Stimulated activated CD4-positive, alpha-beta T cell treated with anti-CD3 and anti-CD28 coated beads, Interleukin-15, amount 100 ng/mL, for 48 hours (primary cell): ENCODE results near the gene NAA38.
"Not testable (repeated sequence)": the region's sequence is repeated elsewhere in the genome, so short reads cannot be mapped to it uniquely, and the experiment has no call there.

Source experiments
- DNase-seq, 2 donors: peaks; one replicate each; pipeline ENCODE4 v3.0.0-alpha.2; 2020; ENCODE audit warnings: low read depth in 2 of 2

Gene NAA38

DNA sequence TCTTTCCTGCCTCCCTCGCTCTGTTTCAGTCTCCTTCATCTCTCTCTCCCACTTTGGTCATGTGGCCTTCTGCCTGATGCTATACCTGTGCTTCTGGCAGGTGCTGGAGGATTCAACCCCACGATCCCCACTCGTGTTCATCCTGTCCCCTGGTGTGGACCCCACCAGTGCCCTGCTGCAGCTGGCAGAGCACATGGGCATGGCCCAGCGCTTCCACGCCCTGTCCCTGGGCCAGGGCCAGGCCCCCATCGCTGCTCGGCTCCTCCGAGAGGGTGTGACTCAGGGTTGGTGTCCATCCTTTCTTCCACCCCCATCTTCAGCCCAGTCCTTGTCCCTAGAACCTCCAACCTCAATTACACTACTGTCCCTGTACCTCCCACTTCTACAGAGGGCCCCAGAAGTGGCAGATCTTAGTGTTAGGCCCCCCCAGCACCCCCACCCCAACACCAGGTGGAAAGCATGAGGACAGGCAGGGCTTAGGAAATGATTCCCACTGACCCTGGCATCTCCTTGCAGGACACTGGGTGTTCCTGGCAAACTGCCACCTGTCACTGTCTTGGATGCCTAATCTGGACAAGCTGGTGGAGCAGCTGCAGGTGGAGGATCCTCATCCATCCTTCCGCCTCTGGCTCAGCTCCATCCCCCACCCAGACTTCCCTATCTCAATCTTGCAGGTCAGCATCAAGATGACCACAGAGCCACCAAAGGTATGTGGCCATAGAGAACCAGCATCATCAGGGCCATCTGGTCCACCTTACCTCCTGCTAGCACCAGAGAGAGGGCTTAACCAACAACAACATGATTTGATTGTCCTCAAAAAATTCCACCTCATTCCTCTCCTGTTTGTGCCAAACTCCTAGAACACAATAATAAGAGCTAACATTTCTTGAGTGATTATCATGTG lies 33.1 kb downstream of the NAA38 start:
- no peak for DNase-seq

GRCh38 chr17:7823581-7824001 lies 33.8 kb downstream of the NAA38 start:
- DNase-seq = no peak

DNA sequence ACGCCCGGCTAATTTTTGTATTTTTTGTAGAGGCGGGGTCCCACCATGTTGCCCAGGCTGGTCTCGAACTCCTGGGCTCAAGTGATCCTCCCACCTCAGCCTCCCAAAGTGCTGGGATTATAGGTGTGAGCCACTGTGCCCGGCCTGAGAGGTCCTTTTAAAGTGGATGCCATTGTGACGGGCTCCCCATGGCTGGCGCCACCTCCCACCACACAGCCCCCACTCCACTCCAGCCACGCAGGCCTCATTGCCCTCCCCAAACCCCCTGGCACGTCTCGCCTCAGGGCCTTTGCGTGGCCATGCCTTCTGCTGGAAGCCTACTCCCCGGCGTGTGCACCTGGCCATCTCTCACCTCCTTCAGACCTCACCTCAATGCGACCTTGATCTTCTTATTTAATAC lies 35.2 kb downstream of the NAA38 start:
- DNase-seq = no peak

DNA sequence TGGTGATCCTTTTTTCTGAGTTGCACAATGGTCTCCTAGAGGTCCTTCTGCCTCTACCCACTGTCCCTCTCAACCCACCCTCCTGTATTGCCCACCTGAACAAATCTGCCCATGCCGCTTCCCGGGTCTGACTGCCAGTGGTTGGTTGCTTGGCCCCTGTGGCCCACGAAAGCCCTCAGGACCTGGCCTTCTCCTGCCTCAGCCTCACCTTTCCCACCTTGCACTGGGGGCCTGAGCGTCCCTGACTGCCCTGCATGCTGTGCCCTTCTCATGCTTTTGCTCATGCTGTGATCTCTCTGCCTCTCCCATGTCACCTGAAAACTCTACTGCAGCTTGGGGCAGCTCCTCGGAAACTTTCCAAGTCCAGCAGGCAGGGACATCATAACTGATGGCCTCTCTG lies 37.1 kb downstream of the NAA38 start:
- DNase-seq = no peak

DNA sequence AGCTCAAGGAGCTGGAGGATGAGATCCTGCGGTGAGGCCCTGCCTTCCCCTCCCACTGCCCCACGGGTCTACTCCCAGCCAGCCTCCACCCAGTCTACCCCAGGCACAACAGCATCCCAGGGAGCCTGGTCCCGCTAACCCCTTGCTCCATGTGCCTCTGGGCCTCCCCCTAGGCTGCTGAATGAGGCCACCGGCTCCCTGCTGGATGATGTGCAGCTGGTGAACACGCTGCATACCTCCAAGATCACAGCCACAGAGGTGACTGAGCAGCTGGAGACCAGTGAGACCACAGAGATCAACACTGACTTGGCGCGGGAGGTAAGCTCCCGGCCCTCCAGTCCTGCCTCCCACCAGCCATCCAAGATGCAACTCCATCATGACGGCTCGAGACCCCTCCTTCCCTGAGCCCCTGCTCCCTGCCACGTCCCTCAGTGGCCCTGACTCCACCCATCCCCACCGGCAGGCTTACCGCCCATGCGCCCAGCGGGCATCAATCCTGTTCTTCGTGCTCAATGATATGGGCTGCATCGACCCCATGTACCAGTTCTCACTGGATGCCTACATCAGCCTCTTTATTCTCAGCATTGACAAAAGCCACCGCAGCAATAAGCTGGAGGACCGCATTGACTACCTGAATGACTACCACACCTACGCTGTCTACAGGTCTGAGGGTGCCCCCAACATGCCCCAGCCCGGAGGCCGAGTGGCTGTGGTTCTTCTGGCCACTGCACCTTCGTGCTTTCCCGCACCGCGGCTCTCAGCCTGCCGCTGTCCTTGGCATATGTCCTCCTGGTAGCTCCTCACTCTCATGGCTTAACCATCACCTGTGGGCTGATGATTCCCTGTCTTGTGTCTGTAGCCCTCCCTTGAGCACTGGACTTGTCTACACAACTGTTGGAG lies 38.4 kb downstream of the NAA38 start:
- DNase-seq = no peak

DNA sequence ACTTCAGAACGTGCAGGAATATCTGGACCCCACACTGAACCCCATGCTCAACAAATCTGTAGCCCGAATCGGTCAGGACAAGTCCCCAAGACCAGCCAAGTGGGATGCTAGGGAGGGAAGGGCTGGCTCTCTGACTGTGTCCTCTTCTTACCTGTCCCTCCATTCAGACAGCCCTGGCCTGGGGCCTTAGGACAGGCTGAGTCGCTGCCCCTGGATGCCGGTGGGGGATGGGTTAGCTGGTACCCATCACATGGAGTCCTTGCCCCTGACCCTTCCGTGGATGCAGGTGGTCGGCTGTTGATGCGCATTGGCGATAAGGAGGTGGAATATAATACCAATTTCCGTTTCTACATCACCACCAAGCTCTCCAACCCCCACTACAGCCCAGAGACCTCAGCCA lies 39.3 kb downstream of the NAA38 start:
- no peak for DNase-seq

GRCh38 chr17:7817643-7817964 lies 39.8 kb downstream of the NAA38 start:
- DNase-seq = no peak

DNA sequence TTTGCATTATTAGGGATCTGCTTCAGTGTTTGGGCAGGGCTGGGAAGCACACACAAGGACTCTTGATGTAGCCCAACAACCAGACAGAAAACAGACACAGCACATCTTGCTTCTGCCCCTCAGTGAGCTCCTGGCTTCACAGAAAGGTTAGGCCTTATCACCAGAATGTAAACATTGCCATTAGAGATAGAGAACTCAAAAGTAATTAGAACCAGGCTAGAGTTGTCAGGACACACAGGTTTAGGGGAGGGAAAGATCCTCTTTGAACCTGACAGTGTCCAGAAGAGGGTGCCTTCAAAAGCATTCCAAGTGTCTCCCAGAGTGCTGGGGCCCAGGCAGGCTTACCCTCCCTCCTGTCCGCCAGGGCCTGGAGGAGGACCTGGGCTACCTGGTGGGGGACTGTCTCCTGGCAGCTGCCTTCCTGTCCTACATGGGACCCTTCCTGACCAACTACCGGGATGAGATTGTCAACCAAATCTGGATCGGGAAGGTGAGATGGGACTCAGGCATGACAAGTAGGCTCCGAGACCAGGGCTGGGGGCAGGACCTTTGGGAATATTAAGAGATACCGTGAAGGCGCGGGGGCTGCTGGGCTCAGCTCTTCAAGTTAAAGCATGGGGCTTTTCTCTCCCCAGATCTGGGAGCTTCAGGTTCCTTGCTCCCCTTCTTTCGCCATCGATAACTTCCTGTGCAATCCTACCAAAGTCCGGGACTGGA lies 40.3 kb downstream of the NAA38 start:
- DNase-seq = no peak

GRCh38 chr17:7814969-7815368 lies 42.4 kb downstream of the NAA38 start:
- DNase-seq = no peak

GRCh38 chr17:7811251-7811650 lies 46.1 kb downstream of the NAA38 start:
- no peak for DNase-seq

DNA sequence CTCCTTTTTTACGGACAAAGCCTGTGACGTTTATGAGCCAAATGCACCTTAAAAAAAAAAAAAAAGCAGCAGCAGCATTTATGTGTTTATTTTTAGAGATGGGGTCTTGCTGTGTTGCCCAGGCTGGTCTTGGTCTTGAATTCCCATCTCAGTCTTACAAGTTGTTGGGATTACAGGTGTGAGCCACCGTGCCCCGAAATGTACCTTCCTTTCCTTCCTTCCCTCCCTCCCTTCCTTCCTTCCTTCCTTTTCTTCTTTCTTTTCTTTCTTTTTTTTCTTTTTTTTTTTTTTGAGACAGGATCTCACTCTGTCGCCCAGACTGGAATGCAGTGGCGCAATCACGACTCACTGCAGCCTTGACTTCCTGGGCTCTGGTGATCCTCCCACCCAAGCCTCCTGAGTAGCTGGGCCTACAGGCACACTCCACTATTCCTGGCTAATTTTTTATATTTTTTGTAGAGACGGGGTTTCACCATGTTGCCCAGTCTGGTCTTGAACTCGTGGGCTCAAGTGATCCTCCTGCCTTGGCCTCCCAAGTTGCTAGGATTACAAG lies 47.5 kb downstream of the NAA38 start:
- not testable (repeated sequence) for DNase-seq

GRCh38 chr17:7809086-7809790 lies 48.1 kb downstream of the NAA38 start:
- no peak for DNase-seq

DNA sequence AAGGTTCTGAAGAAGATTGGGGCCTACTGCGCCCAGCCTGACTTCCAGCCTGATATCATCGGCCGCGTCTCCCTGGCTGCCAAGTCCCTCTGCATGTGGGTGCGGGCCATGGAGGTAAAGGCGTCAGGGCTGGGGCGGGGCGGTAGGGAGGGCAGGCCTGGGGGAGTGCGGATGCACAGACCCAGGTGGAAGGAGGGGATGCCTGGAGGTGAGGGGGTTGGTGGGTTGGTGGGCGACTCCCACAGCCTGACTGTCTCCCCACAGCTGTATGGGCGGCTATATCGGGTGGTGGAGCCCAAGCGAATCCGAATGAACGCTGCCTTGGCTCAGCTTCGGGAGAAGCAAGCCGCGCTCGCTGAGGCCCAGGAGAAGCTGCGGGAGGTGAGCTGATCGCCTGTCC lies 50.2 kb downstream of the NAA38 start:
- no peak for DNase-seq
